LHCN-M2 (cell line): Measurements from ENCODE around the gene PLIN5. TPM values are rescaled to one million over a fixed set of nuclear protein-coding genes. Genes with fewer than 3 reads are reported as not detected.
"Not testable (repeated sequence)": the region's sequence is repeated elsewhere in the genome, so short reads cannot be mapped to it uniquely, and the experiment has no call there.

ENCODE experiments used
- DNase-seq: peaks from one replicate; pipeline ENCODE4 v3.0.0-alpha.2; 2012; ENCODE audit warnings: low read depth
- total RNA-seq: library from RNA; depleted of rRNA; stranded (reverse); fragments of >200 nt; gene quantifications from 2 replicates; pipeline ENCODE4 v1.2.3, GENCODE V29; 2014

The PLIN5 gene
- total RNA-seq, 1 experiment from 2014 or later = 0.06 TPM

- no peak for DNase-seq
Observed at GRCh38 chr19:4543842-4544647, 9.0 kb upstream of the PLIN5 start.

DNA sequence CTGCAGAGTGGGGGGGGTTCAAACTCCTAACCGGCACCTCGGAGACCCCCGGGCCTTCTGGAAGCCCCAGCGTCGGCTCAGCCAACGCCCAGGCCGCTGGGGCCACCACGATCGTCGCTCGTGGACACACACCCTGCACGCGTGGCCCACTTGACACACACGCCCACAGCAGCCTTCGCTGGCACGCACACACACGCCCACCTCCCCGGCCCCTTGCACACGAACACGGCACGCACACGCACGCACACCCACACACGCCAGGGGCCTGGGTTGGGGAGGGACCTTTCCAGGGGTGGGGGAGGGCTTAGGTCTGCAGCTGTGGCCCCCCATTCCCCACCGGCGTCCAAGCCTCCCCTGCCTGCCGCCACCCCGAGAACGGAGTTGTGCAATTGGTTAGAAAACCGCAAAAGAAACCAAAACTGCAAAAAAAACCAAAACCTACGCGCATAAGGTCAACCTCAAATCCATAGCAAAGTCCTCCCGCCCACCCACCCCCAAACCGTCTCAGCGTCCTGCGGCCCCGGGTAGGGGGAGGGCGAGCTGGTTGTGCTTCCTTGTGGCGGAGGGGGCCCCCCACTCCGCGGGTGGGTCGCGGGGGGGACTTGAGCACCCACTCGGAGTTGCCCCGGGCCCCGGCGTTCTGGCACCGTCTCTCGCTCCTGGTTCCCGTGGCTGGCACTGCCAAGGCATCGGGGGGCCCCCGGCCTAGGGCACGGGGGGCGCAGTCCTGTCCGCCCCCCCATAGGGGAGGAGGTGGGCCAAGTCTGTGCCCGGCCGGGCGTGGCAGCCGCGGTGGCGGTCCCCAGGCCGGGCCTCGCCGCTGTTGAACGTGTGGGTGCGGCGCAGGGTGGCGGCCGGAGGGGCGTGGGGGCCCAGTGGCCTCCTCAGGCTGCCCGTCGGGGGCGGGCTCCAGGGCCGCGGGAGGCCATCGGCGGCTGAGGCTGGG lies 8.1 kb upstream of the PLIN5 start:
- no peak for DNase-seq

DNA sequence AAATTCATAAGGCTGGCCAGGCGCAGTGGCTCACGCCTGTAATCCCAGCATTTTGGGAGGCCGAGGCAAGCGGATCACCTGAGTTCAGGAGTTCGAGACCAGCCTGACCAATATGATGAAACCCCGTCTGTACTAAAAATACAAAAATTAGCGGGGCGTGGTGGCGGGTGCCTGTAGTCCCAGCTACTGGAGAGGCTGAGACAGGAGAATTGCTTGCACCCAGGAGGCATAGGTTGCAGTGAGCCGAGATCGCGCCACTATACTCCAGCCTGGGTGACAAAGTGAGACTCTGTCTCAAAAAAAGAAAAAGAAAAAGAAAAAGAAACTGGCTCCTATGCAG lies 6.8 kb upstream of the PLIN5 start:
- not testable (repeated sequence) for DNase-seq

GRCh38 chr19:4541114-4541805 lies 6.2 kb upstream of the PLIN5 start:
- DNase-seq = no peak

- DNase-seq = no peak
Observed at GRCh38 chr19:4539693-4540581, 4.9 kb upstream of the PLIN5 start, which contains the start of gene LRG1. LRG1 (minus strand) TSS chr19:4540036; CDS start chr19:4540013, 23 bp downstream.

DNA sequence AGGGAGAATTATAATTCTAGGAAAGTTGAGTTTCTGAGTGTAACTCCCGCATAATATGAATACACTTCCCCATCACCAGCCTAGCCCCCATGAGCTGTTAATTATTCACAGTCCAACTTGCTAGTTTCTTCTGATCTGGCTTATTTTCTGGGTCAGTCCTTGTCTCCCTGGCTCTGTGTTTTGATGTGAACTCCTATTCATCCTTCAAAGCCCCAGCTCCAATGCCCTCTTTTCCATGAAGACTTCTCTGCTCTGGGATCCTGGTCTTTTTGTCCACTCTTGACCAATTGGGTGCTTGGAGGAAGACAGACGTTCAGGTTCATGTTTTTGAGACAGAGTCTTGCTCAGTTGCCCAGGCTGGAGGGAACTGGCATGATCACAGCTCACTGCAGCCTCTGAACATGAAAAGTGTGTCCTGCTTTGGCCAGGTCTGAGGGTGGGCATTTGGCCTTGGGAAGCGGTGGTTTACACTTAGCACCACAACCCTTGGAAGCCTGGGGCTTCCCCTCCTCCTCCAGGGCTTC lies 4.2 kb upstream of the PLIN5 start:
- no peak for DNase-seq

- DNase-seq = no peak
Observed at GRCh38 chr19:4538601-4538954, 3.6 kb upstream of the PLIN5 start.

- DNase-seq = no peak
Observed at GRCh38 chr19:4537953-4538600, 3.1 kb upstream of the PLIN5 start.

DNA sequence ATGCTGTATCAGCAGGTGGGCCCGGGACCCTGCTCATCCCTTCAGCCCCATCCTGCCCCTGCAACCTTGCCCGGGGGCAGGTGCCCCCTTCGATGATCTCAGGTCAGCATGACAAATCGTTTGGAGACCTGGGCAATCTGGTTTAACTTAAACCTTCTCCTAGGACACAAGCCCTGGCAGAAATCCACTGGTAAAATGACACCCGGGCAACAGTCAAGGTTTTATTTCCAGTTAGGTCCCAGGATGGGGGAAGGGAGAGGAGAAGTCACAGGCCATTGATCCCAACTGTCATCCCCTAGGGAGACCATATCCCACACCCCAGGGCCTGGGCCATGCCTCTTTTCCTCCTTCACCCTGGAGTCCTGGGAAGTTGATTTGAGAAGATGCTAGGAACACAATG lies 1.8 kb upstream of the PLIN5 start:
- DNase-seq = no peak

DNA sequence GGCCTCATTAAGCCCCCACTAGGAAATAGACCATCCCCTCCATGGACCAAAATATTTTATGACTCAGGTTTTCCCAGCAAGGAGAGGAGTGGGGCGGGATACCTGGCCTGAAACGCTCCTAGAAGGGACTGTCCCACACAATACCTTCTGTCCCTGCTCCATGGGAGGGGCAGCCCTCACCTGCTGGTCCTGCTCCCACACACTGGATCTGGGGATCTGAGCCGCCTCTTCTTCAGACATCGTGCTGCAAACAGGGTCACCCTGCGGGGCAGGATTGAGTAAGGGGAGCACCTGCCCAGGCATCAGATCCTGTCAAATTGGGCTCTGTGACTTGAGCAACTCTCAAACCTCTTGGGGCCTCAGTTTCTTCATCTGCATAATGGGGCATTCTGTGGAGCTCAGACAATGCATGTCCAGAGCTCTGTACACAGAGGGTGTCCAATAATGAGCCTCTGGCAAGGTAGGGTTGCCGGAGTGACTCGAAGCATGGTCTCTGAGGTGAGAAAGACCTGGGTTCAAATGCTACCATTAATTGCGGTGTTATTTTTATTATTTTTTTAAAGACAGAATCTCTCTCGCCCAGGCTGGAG lies 1.1 kb downstream of the PLIN5 start:
- DNase-seq = no peak

GRCh38 chr19:4533334-4533733 lies 1.7 kb downstream of the PLIN5 start:
- DNase-seq = no peak

- DNase-seq = no peak
Observed at GRCh38 chr19:4531562-4532165, 3.4 kb downstream of the PLIN5 start.

DNA sequence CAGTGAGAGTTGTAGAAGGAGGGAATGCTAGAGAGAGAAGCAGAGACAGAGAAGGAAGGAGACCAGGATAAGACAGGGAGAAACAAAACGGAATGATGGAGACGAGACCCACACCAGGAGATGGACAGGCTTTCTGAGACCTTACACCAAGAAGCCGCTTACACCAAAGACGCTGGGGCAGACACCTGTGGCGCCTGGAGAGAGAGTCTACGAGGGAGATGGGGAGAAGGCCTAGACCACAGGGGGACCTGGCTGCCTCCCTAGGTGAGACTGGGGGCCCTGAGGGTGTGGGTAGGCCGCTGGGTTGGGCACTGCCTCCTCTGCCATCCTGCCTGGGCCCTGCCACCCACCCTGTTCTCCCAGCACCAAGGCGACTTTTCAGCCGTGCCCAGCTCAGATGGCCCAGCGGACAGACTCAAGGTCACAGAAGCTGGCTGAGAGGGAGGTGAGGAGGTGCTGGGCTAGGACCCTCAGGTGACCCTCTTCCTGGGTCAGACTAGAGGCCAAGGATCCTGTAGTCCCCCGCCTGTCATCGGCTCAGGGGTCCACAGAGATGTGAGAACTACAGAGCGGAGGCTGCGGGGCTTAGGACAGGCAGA lies 5.0 kb downstream of the PLIN5 start:
- no peak for DNase-seq

DNA sequence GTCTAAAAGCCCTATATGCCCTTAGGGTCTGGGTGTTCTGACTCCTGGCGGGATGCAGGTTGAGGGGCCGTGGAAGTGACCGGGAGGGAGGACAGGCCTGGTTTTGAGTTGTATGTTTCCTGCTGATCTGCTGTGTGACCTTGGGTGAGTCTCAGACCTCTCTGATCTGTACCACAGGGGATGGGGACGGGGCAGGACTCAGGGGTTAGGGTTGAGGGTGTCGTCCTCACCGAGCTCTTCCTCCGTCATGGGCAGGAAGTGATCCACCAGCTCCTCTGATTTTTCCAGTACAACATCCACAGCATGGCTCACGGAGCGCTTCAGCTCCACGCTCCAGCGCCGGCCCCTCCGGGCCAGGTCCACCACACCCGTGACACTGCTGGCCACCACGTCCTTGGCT lies 6.2 kb downstream of the PLIN5 start:
- no peak for DNase-seq

DNA sequence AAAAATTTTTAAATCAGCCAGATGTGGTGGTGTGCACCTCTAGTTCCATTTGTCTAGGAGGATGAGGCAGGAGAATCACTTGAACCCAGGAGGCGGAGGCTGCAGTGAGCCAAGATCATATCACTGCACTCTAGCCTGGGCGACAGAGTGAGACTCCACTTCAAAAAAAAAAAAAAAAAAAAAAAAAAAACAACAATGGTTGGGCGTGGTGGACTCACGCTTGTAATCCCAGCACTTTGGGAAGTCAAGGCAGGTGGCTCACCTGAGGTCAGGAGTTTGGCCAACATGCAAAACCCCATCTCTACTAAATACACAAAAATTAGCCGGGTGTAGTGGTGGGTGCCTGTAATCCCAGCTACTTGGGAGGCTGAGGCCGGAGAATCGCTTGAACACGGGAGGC lies 7.6 kb downstream of the PLIN5 start:
- DNase-seq = not testable (repeated sequence)

GRCh38 chr19:4525563-4526002 lies 9.4 kb downstream of the PLIN5 start:
- DNase-seq = no peak

DNA sequence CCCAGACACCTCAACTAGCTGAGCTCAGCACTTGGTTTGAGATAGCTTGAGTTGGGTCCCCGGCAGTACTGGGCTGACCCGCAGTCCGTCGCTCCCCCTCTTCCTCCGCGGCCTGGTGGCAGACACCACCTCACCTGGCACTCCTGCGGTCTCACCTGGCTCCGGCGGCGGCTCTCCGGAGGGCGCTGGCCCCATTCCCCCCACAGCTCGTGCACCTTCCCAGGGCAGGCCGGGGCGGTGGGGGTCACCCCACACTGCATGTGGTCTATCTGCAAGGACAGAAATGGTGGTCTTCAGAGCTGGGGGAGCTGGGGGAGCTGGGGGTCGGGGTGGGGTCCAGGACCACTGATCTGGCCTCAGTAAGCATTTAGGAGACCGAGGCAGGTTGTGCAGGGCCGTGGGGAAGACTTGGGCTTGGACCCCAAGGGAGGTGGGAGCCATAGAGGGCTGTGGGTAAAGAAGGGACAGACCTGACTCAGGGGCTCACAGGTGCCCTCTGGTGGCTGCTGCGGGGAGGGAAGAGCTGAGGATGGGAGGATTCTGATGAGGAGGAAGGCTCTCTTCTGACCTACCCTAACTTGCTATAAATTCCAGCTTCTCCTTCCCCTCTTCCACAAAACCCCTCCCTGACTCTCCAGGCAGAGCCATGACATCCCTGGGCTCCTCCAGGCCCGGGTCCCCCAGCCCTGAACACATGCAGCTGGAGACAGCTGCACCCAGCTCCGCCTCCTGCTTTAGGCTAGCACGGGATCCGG lies 10.0 kb downstream of the PLIN5 start:
- peak; percentile 37 for DNase-seq
